ENCODE data around the gene ACP7. TPM values are rescaled to one million over a fixed set of nuclear protein-coding genes. Genes with fewer than 3 reads are reported as not detected.

ACP7 gene
- total and polyA plus RNA-seq, 9 of the 15 experiments (the other 6 are each of a cell fraction or from before 2014, with no cell fraction given), result not detected

DNA sequence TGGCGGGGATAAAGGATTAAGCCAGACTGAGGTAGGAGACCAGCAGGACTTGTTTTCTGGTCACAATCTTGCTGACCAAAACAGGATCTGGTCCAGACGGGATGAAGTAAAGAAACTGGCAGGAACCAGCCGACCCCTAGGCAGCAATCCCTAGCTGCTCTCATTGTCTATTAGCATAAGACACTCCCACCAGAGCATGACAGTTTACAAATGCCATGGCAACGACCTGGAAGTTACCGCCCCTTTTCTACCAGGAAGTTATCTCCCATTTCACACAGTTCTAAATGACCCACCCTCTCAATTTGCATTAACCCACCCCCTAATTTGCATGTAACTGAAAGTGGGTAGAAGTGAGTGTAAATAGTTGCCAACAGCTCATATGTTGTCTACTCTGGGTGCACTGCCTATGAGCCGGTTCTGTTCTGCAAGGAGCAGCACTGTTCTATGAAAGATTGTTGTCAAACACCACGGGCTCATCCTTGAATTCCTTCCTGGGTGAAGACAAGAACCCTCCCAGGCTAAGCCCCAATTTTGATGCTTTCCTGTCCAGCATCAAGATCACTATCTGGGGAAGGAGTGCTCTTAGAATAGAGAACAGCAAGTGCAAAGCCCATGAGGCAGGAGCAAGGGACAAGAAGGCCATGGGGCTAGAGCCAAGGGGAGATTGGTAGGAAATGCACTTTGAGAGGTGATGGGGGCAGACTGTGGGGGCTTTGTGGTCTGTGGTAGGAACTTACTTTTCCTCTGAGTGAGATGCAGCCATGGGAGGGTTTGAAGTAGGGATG, 37.9 kb upstream of the ACP7 start:
- ChIA-PET POLR2A (interaction anchor here (0.7 to 1.4 kb wide), 6 partner anchors 9 to 183 kb away, joined by 3 to 5 read pairs (median 4); no protein-coding TSS in a partner anchor), CTCF (ENCODE audit: low intra/inter-chr PET ratio) (no interaction called here)
- peak overlapping the region; percentile 91 for H2AFZ ChIP-seq (ENCODE audit: low read depth, low read length)
- DNase-seq (ENCODE audit: extremely low read depth in 1 of 4, low spot score in 3 of 4) (peak in 2 of 4 experiments; percentile 74 to 90), ATAC-seq (peak; percentile 100), FAIRE-seq (peak; percentile 99)
- no peaks in the 10 kb centered on the region for H3K27me3 ChIP-seq (ENCODE audit: control insufficient read depth in 2 of 2, insufficient read depth in 2 of 2, low read length in 2 of 2)
- no TSS peak for BruUV-seq (replicated peaks)
- no peaks in the 10 kb centered on the region for H3K36me3 ChIP-seq (ENCODE audit: control insufficient read depth, insufficient read depth, low read length)
- no peaks in the 10 kb centered on the region for H3K9me3 ChIP-seq (replicated peaks; ENCODE audit: control insufficient read depth, insufficient read depth, low read depth, low read length)
- H4K20me1 ChIP-seq (replicated peaks; ENCODE audit: control insufficient read depth, insufficient read depth, low read length), result no peaks in the 10 kb centered on the region
- intact Hi-C loops (cut with micrococcal nuclease) (no loop called here), in situ Hi-C loops (cut with MboI) (no loop called here)
- H3K79me2 ChIP-seq (ENCODE audit: control insufficient read depth, insufficient read depth, low read length), result no peaks in the 10 kb centered on the region
- H3K9ac ChIP-seq (ENCODE audit: insufficient read depth in 1 of 2, low read depth in 2 of 2, low read length in 2 of 2), result peak overlapping the region in 1 of 2 experiments; percentile 29; a peak in 1 of 4 replicates
- peak overlapping the region; percentile 73 for H3K4me2 ChIP-seq (ENCODE audit: insufficient read depth, low read length)
- no peaks in the 10 kb centered on the region for H3K9me1 ChIP-seq (ENCODE audit: control insufficient read depth, insufficient read depth, low read length)
- H3K4me3 ChIP-seq, result 0 out of 2 replicates have a peak overlapping the region, but pooled peaks have one; percentile 6
- 5% methylated on average over 7 of the region's 7 CpGs for WGBS (ENCODE audit: insufficient coverage, low coverage, missing lambda C conversion rate)
- H3K27ac ChIP-seq (ENCODE audit: extremely low read depth, low read depth, low read length), result peak overlapping the region; percentile 60
- H3K4me1 ChIP-seq (replicated peaks in 1 of 2; ENCODE audit: control insufficient read depth in 2 of 2, insufficient read depth in 2 of 2, low read length in 2 of 2), result peaks cover 5 to 13% of the 10 kb centered on the region in 2 experiments; a peak in 3 of 5 replicates
- TF ChIP-seq ZSCAN32 (CRISPR knock-in tag; IDR thresholded peaks at IDR 0.05), result no peak
- no peak for TF ChIP-seq NCOA4 (IDR thresholded peaks at IDR 0.05; ENCODE audit: partially characterized antibody)
- no peak for TF ChIP-seq TAF1 (IDR thresholded peaks at IDR 0.05; ENCODE audit: control insufficient read depth, extremely low read depth, insufficient read depth, low read length, severe bottlenecking)
- no peak for TF ChIP-seq ZNF3 (CRISPR knock-in tag; IDR thresholded peaks at IDR 0.05)
- TF ChIP-seq PPARD (CRISPR knock-in tag; IDR thresholded peaks at IDR 0.05), result no peak
- no peak for TF ChIP-seq TCF7L2 (IDR thresholded peaks at IDR 0.05; ENCODE audit: low read depth, low read length)
- TF ChIP-seq ZNF12 (CRISPR knock-in tag; IDR thresholded peaks at IDR 0.05), result peak; percentile 48; the same call in 1 of the 2 replicates
- TF ChIP-seq ARID2 (IDR thresholded peaks at IDR 0.05), result no peak
- TF ChIP-seq NFRKB (IDR thresholded peaks at IDR 0.05; ENCODE audit: low read depth), result no peak
- TF ChIP-seq REST (IDR thresholded peaks at IDR 0.05; ENCODE audit: borderline replicate concordance), result peak; percentile 89
- TF ChIP-seq REST (CRISPR knock-in tag; IDR thresholded peaks at IDR 0.05; ENCODE audit: low read depth), result no peak
- no peak for TF ChIP-seq ZNF668 (CRISPR knock-in tag; IDR thresholded peaks at IDR 0.05)
- no peak for TF ChIP-seq ZNF584 (CRISPR knock-in tag; IDR thresholded peaks at IDR 0.05; ENCODE audit: low read depth)

All from K562 (cell line).